Measurements from ENCODE around the gene FGFBP1. TPM values are rescaled to one million over a fixed set of nuclear protein-coding genes. Genes with fewer than 3 reads are reported as not detected.

The FGFBP1 gene
- total RNA-seq, 1 donor from 2014 or later: not detected

DNA sequence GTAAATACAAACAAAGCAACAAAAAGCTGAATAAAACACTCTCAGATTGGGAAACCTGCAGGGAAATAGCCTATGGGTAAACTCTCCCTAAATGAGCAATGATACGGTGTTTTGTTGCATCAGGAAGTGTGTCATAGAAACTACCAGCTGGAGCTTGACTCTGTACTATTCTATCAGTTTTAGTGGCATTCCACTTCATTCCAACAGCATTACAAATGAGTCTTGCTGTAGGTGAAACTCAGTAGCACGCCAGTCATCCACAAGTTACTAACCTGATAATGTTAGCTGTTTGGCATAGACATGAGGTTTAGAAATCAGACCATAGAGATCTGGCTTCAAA is 24.9 kb downstream of the FGFBP1 start:
- DNase-seq (ENCODE audit: low spot score): no peak
- no peak for ATAC-seq

DNA sequence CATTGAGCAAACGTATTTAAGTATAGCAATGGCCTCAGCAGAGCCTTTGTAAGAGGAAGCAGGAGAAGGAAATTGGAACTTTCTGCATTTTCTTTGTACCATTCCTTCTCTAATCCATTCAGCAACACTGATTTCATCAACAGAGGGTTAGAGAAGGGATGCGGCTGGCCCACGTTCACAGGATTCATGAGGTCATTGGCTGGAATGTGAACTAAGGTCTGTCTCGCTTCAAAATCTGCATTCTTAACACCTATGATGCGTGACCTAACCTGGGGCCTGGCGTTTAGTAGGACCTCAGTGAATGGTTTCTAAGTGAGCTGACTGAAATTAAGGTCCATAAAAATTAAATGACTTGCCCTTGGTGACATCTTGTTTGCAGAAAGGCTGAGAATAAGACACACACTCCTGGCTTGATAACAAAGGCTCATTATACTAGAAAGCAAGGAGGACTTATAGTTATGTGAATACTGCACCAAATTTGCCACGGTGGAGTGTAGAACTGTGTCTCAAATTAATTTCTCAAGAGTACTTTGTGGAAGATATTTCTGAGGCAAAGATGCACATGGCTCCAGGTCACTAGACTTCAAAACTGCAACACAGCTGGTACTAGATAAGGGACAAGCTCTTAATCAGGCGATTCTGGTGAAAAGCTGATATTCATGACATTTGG is 25.4 kb downstream of the FGFBP1 start:
- no peak for ATAC-seq

DNA sequence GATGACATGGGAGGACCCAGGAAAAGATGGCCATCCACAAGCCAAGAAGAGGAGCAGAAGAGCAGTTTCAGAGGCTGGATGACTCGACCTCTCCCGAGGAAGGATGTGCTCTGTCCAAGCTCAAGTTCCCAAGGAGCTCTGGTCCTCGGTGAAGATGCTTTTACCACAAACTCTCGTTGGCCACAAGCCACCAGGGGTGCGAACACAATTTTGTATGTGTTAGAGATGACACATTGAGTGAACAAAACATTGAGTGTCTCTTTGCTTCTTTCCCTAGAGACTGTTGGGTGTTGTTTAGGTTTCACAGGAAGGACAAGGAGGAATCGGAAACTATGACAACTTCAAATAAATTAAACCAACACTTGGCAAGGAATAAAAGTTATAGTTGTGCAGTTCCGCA is 26.3 kb downstream of the FGFBP1 start:
- ATAC-seq: no peak
- no peak for DNase-seq (ENCODE audit: low spot score)

More for the DNA sequence above, 25.4 kb downstream of the FGFBP1 start:
- no peak for DNase-seq (ENCODE audit: low spot score)

DNA sequence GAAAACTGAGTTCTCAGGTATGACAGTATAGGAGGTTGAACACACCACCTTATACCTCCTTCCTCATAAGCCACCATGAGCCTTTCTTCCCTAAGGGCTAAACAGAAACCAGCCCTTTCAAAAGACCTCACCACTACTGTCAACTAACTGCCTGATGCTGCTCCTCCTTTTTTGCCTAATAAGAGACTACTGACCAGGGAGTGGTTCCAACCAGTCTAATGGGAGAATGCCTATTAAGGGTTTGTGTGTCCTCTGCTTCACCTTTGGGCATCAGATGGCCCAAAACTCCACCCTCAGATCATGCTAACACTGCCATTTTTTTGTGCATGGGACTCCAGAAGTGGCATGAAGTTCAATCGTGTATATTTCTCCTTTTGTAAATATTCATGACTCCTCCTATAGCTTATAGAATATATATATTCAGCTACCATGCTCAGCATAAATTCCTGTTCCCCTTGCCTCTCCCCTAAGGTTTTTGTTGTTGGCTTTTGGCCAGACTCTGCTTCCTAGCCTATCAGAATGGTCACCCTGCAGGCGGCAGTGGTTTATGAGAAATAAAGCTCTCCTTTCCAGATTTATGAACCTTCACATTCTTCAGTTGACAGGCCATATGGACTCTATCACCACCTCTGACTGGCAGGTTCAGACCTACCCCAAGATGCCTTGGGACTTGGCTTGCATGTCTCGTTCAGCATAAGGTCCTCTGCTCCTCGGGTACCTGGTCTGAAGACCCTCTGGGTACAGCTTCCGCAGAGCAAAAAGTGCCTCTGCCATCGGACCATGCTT is 28.2 kb downstream of the FGFBP1 start:
- ATAC-seq (no peak), DNase-seq (ENCODE audit: low spot score) (no peak)

DNA sequence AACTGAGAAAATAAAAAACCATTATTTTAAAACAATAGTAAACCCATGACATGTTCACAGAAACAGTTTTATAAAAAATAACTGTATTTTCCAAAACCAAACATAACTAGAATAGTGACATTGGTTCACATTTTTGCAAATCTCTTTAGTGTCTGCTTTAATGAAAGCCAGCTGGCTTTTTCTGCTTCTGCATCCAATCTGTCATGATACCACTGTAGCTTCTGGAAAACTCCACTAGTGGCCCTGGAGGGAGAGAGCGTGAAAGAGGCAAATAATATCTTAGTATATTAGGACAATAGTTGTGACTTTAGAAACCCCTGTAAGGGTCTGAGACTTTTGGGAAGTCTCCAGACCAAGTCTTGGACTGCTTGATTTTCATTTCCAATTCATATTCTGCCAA is 31.1 kb downstream of the FGFBP1 start:
- no peak for DNase-seq (ENCODE audit: low spot score)
- ATAC-seq: no peak

DNA sequence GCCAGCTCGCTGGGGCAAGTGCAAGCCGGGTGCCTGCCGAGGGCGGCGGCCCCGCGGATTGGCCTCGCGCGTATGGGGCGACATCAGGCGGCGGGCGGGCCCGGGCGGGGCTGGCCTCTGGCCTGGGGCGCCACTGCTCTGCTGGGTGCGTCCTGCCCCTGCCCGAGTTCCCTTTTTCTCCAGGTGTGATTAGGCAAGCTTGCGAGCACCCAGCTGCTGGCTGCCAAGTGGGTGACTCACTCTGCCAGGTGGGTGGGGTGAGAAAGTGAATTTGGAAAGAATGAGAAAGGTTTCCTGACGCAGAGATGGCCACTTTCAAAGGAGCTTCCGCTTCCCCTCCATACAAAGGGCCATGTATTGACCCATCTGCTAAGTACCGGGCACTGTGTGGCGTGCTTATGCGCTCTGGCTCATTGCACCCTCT is 32.5 kb downstream of the FGFBP1 start:
- DNase-seq (ENCODE audit: low spot score) (peak; percentile 62), ATAC-seq (peak; percentile 89)

DNA sequence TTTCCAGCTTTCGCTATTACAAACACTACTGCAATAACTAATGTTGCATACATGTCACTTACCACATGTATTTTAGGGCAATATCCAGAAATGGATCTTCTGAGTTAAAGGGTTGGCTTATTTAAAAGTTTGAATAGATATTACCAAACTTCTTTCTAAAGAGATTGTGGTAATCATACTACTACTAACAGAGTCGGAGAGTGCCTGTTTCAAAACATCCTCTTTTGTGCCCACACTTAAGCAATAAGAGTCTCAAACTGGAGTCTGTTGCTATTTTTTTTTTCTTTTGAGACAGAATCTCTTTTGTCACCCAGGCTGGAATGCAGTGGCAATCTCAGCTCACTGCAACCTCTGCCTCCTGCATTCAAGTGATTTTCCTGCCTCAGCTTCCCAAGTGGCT is 35.8 kb downstream of the FGFBP1 start:
- DNase-seq (ENCODE audit: low spot score): no peak
- ATAC-seq: no peak

DNA sequence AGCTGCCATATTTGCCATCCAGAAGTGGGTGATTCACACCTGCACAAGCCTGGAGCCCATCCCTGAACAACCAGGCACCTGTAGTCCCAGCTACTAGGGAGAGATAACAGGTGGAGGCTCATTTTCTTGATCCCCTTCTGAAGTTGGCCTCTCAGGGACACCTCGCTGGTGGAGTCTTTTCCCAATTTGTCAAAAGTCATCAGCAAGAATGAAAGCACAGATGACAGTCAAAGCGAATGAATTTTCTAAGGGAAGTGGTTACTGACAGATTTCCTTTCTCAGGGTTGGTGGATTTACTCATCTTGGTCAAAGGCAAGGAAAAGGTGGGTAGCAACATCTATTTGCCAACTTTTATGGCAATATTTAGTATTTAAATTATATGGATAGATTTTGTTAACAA is 36.5 kb downstream of the FGFBP1 start:
- no peak for DNase-seq (ENCODE audit: low spot score)
- no peak for ATAC-seq

DNA sequence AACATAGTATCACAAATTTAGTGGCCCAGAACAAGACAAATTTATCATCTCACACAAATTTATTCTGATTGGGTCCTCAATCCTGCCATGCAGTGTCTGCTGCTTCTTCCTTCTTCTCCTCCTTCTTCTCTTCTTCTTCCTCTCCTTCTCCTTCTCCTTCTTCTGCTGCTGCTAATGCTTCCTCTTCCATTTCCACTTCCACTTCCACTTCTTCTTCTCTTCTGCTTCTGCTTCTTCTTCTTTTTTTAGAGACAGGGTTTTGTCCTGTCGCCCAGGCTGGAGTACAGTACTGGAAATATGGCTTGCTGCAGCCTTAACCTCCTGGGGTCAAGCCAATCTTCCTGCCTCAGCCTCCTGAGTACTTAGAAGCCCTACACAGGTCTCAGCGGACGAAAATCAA is 37.5 kb downstream of the FGFBP1 start:
- ATAC-seq: no peak

DNA sequence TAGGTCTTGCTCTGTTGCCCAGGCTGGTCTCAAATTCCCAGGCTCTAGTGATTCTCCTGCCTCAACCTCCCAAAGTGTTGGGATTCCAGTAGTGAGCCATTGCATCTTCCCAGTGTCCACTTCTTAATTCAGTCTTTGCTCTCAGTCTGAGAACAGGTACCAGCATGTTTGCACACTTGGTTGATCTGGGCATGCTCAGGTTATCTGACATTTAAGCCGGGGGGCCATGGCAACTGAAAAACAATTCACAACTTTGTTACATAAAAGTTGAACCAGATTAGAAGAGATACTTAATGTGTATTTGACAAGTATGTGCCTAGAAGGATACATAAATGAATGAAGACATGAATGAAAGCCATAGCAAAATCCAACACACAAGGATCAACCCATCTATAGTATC is 39.0 kb downstream of the FGFBP1 start:
- no peak for ATAC-seq

More for the DNA sequence above, 37.5 kb downstream of the FGFBP1 start:
- DNase-seq (ENCODE audit: low spot score): no peak

DNA sequence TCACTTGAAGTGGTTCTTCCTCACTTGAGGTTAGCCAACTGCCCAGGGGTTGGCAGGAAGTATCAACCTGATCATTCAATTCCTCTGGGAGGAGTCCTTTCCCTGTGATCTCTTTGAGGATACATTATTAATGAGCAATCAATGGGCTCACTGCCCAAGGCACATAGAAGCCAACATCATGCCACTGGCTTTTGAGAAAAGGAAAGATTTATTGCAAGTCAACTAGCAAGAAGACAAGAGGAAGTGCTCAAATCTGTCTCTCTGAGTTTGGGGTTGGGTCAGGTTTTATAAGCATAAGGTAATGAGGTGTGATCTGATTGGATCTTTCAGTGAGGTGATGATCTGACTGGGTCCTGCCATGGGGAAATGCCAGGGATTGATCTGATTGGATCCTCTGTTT is 39.6 kb downstream of the FGFBP1 start:
- ATAC-seq: no peak
- no peak for DNase-seq (ENCODE audit: low spot score)

More for the DNA sequence above, 39.0 kb downstream of the FGFBP1 start:
- DNase-seq (ENCODE audit: low spot score): no peak

DNA sequence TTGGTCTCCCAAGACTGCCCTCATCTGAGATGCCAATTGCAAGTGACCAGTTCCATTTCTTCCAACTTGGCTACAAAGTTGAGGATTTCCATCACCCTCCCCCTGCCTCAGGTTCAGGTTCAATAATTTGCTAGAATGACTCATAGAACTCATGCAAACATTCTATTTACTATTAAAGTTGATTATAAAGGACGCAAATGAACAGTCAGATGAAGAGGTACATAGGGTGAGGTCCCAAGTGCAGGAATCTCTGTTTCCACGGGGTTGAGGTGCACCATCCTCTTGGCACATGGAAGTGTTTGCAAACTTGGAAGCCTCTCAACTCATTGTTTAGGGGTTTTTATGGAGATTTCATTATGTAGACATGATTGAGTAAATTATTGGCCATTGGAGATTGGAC is 41.0 kb downstream of the FGFBP1 start:
- DNase-seq (ENCODE audit: low spot score) (no peak), ATAC-seq (no peak)

DNA sequence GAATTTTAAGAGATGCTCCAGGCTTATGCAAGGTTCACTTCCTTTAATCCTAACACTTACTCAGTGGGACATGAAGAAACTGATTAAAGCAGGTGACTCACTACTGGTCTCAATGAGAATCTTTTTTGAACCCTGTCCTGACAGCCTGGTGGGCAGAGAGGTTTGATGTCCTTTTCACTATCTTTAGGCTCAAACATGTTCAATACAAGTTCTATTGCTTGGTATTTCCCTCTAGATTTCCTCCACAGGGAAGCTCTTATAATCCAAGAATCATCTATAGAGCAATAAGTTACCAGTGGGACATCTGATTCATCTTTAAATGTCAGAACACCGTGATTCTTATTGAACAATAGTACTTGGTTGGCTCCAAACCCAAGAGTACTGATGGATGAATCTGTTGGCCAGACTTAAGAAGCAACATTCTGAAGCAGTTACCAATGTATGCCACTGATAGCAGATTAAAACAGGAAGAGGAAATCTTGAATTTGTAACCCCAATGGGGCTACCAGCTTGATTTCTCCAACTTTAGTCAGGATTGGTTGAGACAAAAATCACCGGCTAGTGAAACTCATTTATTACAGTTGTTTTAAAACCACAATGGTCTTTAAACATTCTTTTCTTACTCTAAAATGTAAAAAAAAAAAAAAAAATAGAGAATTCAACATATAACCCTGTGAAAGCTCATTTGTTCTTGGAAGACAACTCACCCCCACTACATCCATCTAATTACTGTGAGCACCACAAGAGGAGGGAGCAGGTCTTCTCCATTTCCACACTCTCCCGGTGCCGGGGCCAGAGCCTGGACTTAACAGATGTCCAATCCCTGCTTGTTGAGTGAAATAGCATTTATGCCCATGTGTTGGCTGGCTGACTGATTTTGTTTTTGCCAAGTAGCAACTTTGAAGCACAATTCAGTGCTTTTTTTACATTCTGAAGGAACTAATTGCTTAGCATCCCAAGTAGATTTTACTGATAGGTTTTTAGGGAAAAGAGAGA is 43.3 kb downstream of the FGFBP1 start:
- ATAC-seq: no peak
- no peak for DNase-seq (ENCODE audit: low spot score)

DNA sequence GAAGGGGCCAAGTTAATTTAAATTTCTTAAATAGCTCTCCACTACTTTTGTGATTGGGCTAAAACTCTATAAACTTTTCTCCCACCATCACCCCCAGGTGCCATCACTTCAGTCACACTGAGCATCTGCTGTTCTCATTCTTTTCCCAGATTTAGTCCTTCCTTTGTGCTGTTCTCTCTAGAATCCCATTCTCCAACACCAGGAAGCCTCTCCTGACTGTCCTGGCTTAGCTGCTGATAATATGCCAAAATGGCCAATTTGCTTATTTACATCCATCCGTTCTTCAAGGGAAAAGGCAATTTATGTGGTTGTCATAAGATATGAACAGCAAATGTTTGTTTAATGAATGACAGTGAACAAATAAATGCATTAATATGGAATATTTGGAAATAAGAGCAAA is 44.1 kb downstream of the FGFBP1 start:
- ATAC-seq (no peak), DNase-seq (ENCODE audit: low spot score) (no peak)

DNA sequence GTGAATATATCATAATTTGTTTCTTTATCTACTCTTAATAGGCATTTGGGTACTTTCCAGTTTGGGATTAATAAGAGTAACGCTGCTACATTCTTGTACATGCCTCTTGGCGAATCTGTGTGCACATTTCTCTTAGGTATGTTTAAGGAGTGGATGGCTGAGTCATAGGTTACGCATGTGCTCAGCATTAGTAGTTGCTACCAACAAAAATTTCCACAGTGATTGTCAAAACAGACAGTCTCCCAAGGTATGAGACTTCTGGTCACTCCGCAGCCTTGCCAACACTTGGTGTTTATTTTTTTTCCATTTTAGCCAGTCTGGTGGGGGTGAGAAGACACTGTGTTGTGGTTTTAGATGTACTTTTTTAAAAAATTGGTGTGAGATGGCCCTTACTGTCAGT is 44.6 kb downstream of the FGFBP1 start:
- ATAC-seq (no peak), DNase-seq (ENCODE audit: low spot score) (no peak)

DNA sequence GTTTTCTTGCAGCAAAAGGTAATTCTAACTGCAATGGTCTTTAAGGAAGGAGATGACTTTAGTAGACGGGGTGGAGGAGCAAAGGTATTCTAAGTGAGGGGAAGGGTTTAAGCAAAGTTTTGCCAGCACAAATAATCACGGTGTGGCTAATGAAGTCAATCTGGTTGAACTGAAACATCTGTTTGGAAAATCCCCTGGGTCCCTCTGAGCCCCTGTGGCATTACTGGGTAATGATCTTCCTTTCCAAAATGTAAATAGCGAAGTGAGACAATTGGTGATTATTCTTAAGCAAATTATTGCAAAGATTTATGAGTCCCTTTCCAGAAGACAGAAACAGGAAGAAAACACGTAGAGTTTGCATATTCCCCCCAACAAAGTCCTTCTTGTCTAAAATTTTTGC is 47.2 kb downstream of the FGFBP1 start:
- ATAC-seq (no peak), DNase-seq (ENCODE audit: low spot score) (no peak)

DNA sequence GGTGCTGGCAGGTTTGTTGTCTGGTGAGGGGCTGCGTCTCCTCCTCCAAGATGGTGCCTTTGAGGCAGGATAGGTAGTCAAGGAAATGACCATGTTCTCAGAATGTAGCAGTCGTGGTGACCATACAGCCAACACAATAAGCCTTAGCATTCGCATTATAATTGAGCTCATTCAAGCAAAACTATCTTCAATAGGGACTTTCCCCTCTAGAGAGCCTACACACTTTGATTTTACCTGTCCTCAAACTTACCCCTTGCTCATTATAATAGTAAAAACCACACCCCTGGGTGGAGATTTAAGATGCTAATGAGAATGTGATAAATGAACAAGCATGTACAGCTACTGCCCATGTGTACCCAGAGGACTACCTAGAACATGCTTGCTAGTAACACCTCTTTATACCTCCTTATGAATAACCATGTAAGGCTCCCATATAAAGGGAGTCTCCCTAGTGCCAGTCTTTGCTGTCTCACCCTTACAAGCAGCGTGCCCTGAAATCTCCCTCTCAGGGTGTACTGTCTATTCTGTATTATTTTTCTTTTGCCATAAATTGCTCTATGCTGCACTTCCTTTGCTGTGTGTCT is 48.2 kb downstream of the FGFBP1 start:
- no peak for ATAC-seq
- no peak for DNase-seq (ENCODE audit: low spot score)

DNA sequence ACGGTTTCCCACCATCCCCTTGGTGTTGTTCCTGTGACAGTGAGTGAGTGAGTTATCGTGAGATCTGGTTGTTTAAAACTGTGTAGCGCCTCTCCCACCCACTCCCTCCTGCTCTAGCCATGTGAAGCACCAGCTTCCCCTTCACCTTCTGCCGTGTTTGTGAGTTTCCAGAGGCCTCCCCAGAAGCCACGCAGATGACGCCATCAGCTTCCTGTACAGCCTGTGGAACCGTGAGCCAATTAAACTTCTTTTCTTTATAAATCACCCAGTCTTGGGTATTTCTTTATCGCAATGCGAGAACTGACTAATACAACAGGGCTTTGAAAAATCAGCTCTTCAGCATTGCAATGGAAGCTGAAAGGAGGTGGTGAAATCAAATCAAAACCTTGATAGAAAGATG is 50.0 kb downstream of the FGFBP1 start:
- no peak for DNase-seq (ENCODE audit: low spot score)
- no peak for ATAC-seq
